Esophagus muscularis mucosa (tissue), 3 donors: ENCODE data around the gene PTPN7.

Experiments
- POLR2AphosphoS5 ChIP-seq, 2 donors: sonication (generic); formaldehyde crosslinking; IDR thresholded peaks; one replicate each; pipeline ENCODE4 v1.6.1; 2017; ENCODE audit warnings: antibody characterized with exemption in 2 of 2
- TF ChIP-seq, protein P1 (sequence below), 3 experiments: fragments of 200-600 bp in 2 of 3; fragments of 450-650 bp in 1 of 3; sonication (generic) in 2 of 3; IDR thresholded peaks; one replicate each; pipeline ENCODE4 v1.5.1; 2017 to 2019; ENCODE audit warnings: antibody characterized with exemption in 3 of 3, mild to moderate bottlenecking in 2 of 3, moderate library complexity in 1 of 3

DNA sequence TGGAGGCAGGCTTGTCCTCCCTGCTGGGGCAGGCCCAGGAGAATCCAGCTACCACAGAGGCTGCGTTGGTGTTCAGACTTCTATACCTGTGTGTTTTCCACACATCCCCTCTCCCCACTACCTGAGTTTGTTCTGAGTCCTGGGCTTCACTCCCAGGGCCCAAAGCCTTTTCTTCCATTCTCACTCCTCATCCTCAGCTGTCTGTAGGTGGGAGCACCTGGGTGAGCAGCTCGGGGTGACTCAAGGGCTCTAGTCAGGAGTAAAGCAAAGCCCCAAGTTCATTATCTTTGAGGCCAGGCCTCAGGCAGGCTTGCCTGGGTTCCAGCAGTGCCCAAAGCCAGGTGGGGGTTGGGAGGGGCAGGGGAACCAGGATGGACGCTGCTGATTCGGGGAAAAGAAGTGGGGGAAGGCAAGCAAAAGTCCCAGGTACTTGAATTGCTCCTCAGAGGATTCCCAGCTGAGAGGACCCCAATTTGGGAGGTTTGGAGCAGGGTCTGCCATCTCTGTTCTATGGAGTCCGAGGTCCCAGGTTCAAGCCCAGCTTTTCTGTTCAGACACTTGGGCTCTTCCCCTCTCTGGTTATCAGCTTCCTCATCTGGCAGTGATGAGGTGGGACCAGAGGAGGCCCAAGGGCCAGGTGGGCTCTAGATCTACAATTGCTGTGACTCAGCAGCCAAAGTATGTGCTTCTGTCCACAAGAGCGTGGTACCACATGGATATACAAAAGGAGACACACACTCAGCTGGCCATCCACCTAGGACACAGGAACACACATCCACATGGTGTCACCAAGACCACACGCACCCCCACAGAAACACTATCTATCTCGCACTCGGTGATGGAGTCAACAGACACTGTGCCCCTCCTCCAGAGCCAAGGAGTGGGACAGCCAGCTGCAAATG, 5.8 kb upstream of the PTPN7 start:
- TF ChIP-seq, protein P1, sequence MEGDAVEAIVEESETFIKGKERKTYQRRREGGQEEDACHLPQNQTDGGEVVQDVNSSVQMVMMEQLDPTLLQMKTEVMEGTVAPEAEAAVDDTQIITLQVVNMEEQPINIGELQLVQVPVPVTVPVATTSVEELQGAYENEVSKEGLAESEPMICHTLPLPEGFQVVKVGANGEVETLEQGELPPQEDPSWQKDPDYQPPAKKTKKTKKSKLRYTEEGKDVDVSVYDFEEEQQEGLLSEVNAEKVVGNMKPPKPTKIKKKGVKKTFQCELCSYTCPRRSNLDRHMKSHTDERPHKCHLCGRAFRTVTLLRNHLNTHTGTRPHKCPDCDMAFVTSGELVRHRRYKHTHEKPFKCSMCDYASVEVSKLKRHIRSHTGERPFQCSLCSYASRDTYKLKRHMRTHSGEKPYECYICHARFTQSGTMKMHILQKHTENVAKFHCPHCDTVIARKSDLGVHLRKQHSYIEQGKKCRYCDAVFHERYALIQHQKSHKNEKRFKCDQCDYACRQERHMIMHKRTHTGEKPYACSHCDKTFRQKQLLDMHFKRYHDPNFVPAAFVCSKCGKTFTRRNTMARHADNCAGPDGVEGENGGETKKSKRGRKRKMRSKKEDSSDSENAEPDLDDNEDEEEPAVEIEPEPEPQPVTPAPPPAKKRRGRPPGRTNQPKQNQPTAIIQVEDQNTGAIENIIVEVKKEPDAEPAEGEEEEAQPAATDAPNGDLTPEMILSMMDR (IDR thresholded peaks at IDR 0.05), result no peak
- TF ChIP-seq POLR2AphosphoS5 (IDR thresholded peaks at IDR 0.05), result no peak
